GM23338 (cell line): Measurements from ENCODE around the gene EPSTI1. TPM values are rescaled to one million over a fixed set of nuclear protein-coding genes. Genes with fewer than 3 reads are reported as not detected.

Source experiments
- ATAC-seq: fragments of 200-7000 bp; cut with Tn5 transposase; 3 replicates; pipeline ENCODE4 v1.9.1; 2020
- DNase-seq: peaks from one replicate; pipeline ENCODE4 v3.0.0-alpha.2; 2015; ENCODE audit warnings: low spot score
- H2AFZ ChIP-seq: fragments of 200-600 bp; sonication (generic); 2 replicates; pipeline ENCODE4 v1.8.0; 2016; ENCODE audit warnings: antibody characterized with exemption, mild to moderate bottlenecking, moderate library complexity
- H3F3A ChIP-seq: fragments of 200-600 bp; sonication (generic); replicated peaks from 2 replicates; pipeline ENCODE4 v1.8.0; 2017; ENCODE audit warnings: antibody characterized with exemption, mixed run types, low read depth
- H3K27ac ChIP-seq: fragments of 200-600 bp; sonication (generic); 2 replicates; pipeline ENCODE4 v1.6.1; 2016; ENCODE audit warnings: low read depth
- H3K27me3 ChIP-seq: fragments of 200-600 bp; sonication (generic); 2 replicates; pipeline ENCODE4 v1.8.0; 2016; ENCODE audit warnings: mild to moderate bottlenecking, mixed run types, moderate library complexity; ENCODE audit not compliant: insufficient read depth
- H3K36me3 ChIP-seq: fragments of 200-600 bp; sonication (generic); 2 replicates; pipeline ENCODE4 v1.8.0; 2016; ENCODE audit warnings: mild to moderate bottlenecking; ENCODE audit not compliant: insufficient read depth
- H3K4me1 ChIP-seq: fragments of 200-600 bp; sonication (generic); 2 replicates; pipeline ENCODE4 v1.8.0; 2016; ENCODE audit warnings: mild to moderate bottlenecking, moderate library complexity; ENCODE audit not compliant: insufficient read depth
- H3K4me2 ChIP-seq: fragments of 200-600 bp; sonication (generic); 2 replicates; pipeline ENCODE4 v1.7.1; 2017; ENCODE audit warnings: mixed run types
- H3K4me3 ChIP-seq: fragments of 200-600 bp; sonication (generic); 2 replicates; pipeline ENCODE4 v1.6.1; 2016; ENCODE audit warnings: mixed run types
- H3K79me2 ChIP-seq: fragments of 200-600 bp; sonication (generic); replicated peaks from 2 replicates; pipeline ENCODE4 v1.8.0; 2017; ENCODE audit warnings: mild to moderate bottlenecking; ENCODE audit not compliant: insufficient read depth
- H3K9me2 ChIP-seq: fragments of 200-600 bp; sonication (generic); 2 replicates; pipeline ENCODE4 v1.8.0; 2017; ENCODE audit not compliant: insufficient read depth
- H4K20me1 ChIP-seq: fragments of 200-600 bp; sonication (generic); replicated peaks from 2 replicates; pipeline ENCODE4 v1.8.0; 2017; ENCODE audit warnings: mild to moderate bottlenecking; ENCODE audit not compliant: insufficient read depth
- H3K27ac Mint-ChIP-seq: 2 replicates; pipeline ENCODE4 v1.8.0; 2020; ENCODE audit warnings: inconsistent platforms, mild to moderate bottlenecking, moderate library complexity, mixed read lengths
- H3K27me3 Mint-ChIP-seq: 3 replicates; pipeline ENCODE4 v1.8.0; 2022; ENCODE audit warnings: low read depth, mild to moderate bottlenecking, moderate library complexity, mixed read lengths, inconsistent platforms; ENCODE audit not compliant: insufficient read depth, poor library complexity
- H3K36me3 Mint-ChIP-seq: 3 replicates; pipeline ENCODE4 v1.8.0; 2021; ENCODE audit warnings: low read depth, mild to moderate bottlenecking, inconsistent platforms, moderate library complexity, mixed read lengths
- H3K4me1 Mint-ChIP-seq: 3 replicates; pipeline ENCODE4 v1.8.0; 2020; ENCODE audit warnings: mild to moderate bottlenecking, inconsistent platforms, mixed read lengths
- H3K4me3 Mint-ChIP-seq: 3 replicates; pipeline ENCODE4 v1.8.0; 2021; ENCODE audit warnings: moderate library complexity, mild to moderate bottlenecking, inconsistent platforms, mixed read lengths
- H3K9me3 Mint-ChIP-seq: 3 replicates; pipeline ENCODE4 v1.8.0; 2020; ENCODE audit warnings: moderate library complexity, mild to moderate bottlenecking, inconsistent platforms, mixed read lengths
- CREB1 ChIP-seq: fragments of 250-450 bp; sonication (Bioruptor Pico); IDR thresholded peaks from 2 replicates; pipeline ENCODE4 v1.5.0; 2020; ENCODE audit warnings: low read depth, mild to moderate bottlenecking, moderate library complexity
- EZH2 ChIP-seq: fragments of 200-600 bp; sonication (generic); IDR thresholded peaks from one replicate; pipeline ENCODE4 v1.8.0; 2017; ENCODE audit warnings: antibody characterized with exemption, mild to moderate bottlenecking, low read depth; ENCODE audit not compliant: unreplicated experiment
- EZH2phosphoT487 ChIP-seq: fragments of 200-600 bp; sonication (generic); IDR thresholded peaks from one replicate; pipeline ENCODE4 v1.8.1; 2018; ENCODE audit warnings: antibody characterized with exemption; ENCODE audit not compliant: unreplicated experiment
- JUNB ChIP-seq: IDR thresholded peaks from one replicate; pipeline ENCODE4 v1.6.1; 2016; ENCODE audit warnings: antibody characterized with exemption; ENCODE audit not compliant: unreplicated experiment
- NANOG ChIP-seq: IDR thresholded peaks from 2 replicates; pipeline ENCODE4 v1.6.1; 2016; ENCODE audit warnings: antibody characterized with exemption, borderline replicate concordance
- POLR2AphosphoS5 ChIP-seq: IDR thresholded peaks from 2 replicates; pipeline ENCODE4 v1.6.1; 2016; ENCODE audit warnings: antibody characterized with exemption, low read depth
- STAT1 ChIP-seq: IDR thresholded peaks from one replicate; pipeline ENCODE4 v1.6.1; 2016; ENCODE audit warnings: antibody characterized with exemption; ENCODE audit not compliant: unreplicated experiment
- ZNF114 ChIP-seq: fragments of 250-450 bp; sonication (Bioruptor Pico); IDR thresholded peaks from 2 replicates; pipeline ENCODE4 v1.5.0; 2020; ENCODE audit warnings: mild to moderate bottlenecking, moderate library complexity
- ZNF331 ChIP-seq: fragments of 250-450 bp; sonication (Bioruptor Pico); IDR thresholded peaks from 2 replicates; pipeline ENCODE4 v1.5.0; 2020; ENCODE audit warnings: low read depth, mild to moderate bottlenecking, moderate library complexity
- polyA plus RNA-seq: library from polyadenylated mRNA; unstranded; fragments of >200 nt; fragmentation: Nextera tagmentation; extraction: Ambion mirVana; gene quantifications from 2 replicates; pipeline ENCODE4 v1.2.1, GENCODE V29; 2016
- total RNA-seq: library from RNA; depleted of rRNA; stranded (reverse); fragments of >200 nt; shearing (Covaris generic); gene quantifications from 2 replicates; pipeline ENCODE4 v1.2.3, GENCODE V29; 2014
- TF ChIP-seq, protein P1 (sequence below), 2 experiments: fragments of 200-600 bp in 1 of 2; sonication (generic) in 1 of 2; conservative IDR thresholded peaks; 2 replicates each; pipeline versions ENCODE4 v1.5.1 to v1.6.1; 2016 to 2017; ENCODE audit warnings: antibody characterized with exemption in 2 of 2, low read depth in 2 of 2, mild to moderate bottlenecking in 2 of 2, moderate library complexity in 1 of 2
- TF ChIP-seq, protein P2 (sequence below): IDR thresholded peaks from 2 replicates; pipeline ENCODE4 v1.6.1; 2016; ENCODE audit warnings: antibody characterized with exemption
- TF ChIP-seq, protein P3 (sequence below): fragments of 250-450 bp; sonication (Bioruptor Pico); IDR thresholded peaks from 2 replicates; pipeline ENCODE4 v1.5.0; 2020; ENCODE audit warnings: mild to moderate bottlenecking, moderate library complexity
- TF ChIP-seq, protein P4 (sequence below): IDR thresholded peaks from one replicate; pipeline ENCODE4 v1.6.1; 2018; ENCODE audit warnings: antibody characterized with exemption; ENCODE audit not compliant: unreplicated experiment

The EPSTI1 gene
- total and polyA plus RNA-seq, 2 experiments from 2014 or later: 0.10 to 0.68 TPM

DNA sequence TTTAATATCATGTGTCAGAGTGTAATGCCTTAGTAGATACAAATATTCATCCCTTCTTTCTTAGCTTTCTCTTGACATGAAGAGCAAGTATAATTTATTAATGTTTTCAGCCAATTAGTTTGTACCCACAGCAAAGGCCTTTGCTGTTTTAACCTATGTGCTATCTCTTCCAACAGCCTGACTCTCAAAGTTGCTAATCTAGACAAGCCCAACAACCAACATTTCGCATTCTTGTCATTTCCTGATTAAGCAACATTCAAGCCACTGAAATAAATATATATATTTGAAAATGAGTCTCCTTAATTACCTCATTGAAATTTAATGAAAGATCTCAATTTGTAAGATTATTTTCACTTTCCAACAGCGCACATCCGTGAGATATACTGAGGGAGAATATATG is 18.5 kb downstream of the EPSTI1 start:
- ATAC-seq (no peak), DNase-seq (no peak)
- Histone ChIP-seq H3K9me2 (no peaks in the 10 kb centered on the region), H3K27ac (no peak overlapping the region), H3K36me3 (no peaks in the 10 kb centered on the region), H4K20me1 (no peaks in the 10 kb centered on the region), H3F3A (no peaks in the 10 kb centered on the region), H2AFZ (no peak overlapping the region), H3K4me3 (no peak overlapping the region), H3K79me2 (no peaks in the 10 kb centered on the region), H3K27me3 (no peaks in the 10 kb centered on the region), H3K4me2 (no peak overlapping the region), H3K4me1 (peaks cover 9% of the 10 kb centered on the region)
- Mint-ChIP-seq H3K9me3 (peaks cover 6% of the 10 kb centered on the region; the same call in 1 of the 3 replicates), H3K27ac (no peak overlapping the region), H3K4me3 (no peak overlapping the region), H3K4me1 (peaks cover 32% of the 10 kb centered on the region), H3K36me3 (no peaks in the 10 kb centered on the region), H3K27me3 (peaks cover 4% of the 10 kb centered on the region)
- TF ChIP-seq ZNF114 (CRISPR knock-in tag) (no peak), JUNB (no peak), POLR2AphosphoS5 (no peak), EZH2 (no peak), ZNF331 (CRISPR knock-in tag) (no peak), CREB1 (CRISPR knock-in tag) (no peak), STAT1 (no peak), EZH2phosphoT487 (no peak), NANOG (no peak)
- TF ChIP-seq, protein P1, sequence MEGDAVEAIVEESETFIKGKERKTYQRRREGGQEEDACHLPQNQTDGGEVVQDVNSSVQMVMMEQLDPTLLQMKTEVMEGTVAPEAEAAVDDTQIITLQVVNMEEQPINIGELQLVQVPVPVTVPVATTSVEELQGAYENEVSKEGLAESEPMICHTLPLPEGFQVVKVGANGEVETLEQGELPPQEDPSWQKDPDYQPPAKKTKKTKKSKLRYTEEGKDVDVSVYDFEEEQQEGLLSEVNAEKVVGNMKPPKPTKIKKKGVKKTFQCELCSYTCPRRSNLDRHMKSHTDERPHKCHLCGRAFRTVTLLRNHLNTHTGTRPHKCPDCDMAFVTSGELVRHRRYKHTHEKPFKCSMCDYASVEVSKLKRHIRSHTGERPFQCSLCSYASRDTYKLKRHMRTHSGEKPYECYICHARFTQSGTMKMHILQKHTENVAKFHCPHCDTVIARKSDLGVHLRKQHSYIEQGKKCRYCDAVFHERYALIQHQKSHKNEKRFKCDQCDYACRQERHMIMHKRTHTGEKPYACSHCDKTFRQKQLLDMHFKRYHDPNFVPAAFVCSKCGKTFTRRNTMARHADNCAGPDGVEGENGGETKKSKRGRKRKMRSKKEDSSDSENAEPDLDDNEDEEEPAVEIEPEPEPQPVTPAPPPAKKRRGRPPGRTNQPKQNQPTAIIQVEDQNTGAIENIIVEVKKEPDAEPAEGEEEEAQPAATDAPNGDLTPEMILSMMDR (conservative IDR thresholded peaks at IDR 0.05; ENCODE audit: low read depth in 2 of 2): no peak
- TF ChIP-seq, protein P2, sequence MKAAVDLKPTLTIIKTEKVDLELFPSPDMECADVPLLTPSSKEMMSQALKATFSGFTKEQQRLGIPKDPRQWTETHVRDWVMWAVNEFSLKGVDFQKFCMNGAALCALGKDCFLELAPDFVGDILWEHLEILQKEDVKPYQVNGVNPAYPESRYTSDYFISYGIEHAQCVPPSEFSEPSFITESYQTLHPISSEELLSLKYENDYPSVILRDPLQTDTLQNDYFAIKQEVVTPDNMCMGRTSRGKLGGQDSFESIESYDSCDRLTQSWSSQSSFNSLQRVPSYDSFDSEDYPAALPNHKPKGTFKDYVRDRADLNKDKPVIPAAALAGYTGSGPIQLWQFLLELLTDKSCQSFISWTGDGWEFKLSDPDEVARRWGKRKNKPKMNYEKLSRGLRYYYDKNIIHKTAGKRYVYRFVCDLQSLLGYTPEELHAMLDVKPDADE: no peak
- TF ChIP-seq, protein P3, sequence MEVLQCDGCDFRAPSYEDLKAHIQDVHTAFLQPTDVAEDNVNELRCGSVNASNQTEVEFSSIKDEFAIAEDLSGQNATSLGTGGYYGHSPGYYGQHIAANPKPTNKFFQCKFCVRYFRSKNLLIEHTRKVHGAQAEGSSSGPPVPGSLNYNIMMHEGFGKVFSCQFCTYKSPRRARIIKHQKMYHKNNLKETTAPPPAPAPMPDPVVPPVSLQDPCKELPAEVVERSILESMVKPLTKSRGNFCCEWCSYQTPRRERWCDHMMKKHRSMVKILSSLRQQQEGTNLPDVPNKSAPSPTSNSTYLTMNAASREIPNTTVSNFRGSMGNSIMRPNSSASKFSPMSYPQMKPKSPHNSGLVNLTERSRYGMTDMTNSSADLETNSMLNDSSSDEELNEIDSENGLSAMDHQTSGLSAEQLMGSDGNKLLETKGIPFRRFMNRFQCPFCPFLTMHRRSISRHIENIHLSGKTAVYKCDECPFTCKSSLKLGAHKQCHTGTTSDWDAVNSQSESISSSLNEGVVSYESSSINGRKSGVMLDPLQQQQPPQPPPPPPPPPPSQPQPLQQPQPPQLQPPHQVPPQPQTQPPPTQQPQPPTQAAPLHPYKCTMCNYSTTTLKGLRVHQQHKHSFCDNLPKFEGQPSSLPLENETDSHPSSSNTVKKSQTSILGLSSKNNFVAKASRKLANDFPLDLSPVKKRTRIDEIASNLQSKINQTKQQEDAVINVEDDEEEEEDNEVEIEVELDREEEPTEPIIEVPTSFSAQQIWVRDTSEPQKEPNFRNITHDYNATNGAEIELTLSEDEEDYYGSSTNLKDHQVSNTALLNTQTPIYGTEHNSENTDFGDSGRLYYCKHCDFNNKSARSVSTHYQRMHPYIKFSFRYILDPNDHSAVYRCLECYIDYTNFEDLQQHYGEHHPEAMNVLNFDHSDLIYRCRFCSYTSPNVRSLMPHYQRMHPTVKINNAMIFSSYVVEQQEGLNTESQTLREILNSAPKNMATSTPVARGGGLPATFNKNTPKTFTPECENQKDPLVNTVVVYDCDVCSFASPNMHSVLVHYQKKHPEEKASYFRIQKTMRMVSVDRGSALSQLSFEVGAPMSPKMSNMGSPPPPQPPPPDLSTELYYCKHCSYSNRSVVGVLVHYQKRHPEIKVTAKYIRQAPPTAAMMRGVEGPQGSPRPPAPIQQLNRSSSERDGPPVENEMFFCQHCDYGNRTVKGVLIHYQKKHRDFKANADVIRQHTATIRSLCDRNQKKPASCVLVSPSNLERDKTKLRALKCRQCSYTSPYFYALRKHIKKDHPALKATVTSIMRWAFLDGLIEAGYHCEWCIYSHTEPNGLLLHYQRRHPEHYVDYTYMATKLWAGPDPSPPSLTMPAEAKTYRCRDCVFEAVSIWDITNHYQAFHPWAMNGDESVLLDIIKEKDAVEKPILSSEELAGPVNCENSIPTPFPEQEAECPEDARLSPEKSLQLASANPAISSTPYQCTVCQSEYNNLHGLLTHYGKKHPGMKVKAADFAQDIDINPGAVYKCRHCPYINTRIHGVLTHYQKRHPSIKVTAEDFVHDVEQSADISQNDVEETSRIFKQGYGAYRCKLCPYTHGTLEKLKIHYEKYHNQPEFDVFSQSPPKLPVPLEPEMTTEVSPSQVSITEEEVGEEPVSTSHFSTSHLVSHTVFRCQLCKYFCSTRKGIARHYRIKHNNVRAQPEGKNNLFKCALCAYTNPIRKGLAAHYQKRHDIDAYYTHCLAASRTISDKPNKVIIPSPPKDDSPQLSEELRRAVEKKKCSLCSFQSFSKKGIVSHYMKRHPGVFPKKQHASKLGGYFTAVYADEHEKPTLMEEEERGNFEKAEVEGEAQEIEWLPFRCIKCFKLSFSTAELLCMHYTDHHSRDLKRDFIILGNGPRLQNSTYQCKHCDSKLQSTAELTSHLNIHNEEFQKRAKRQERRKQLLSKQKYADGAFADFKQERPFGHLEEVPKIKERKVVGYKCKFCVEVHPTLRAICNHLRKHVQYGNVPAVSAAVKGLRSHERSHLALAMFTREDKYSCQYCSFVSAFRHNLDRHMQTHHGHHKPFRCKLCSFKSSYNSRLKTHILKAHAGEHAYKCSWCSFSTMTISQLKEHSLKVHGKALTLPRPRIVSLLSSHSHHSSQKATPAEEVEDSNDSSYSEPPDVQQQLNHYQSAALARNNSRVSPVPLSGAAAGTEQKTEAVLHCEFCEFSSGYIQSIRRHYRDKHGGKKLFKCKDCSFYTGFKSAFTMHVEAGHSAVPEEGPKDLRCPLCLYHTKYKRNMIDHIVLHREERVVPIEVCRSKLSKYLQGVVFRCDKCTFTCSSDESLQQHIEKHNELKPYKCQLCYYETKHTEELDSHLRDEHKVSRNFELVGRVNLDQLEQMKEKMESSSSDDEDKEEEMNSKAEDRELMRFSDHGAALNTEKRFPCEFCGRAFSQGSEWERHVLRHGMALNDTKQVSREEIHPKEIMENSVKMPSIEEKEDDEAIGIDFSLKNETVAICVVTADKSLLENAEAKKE (CRISPR knock-in tag): no peak
- TF ChIP-seq, protein P4, sequence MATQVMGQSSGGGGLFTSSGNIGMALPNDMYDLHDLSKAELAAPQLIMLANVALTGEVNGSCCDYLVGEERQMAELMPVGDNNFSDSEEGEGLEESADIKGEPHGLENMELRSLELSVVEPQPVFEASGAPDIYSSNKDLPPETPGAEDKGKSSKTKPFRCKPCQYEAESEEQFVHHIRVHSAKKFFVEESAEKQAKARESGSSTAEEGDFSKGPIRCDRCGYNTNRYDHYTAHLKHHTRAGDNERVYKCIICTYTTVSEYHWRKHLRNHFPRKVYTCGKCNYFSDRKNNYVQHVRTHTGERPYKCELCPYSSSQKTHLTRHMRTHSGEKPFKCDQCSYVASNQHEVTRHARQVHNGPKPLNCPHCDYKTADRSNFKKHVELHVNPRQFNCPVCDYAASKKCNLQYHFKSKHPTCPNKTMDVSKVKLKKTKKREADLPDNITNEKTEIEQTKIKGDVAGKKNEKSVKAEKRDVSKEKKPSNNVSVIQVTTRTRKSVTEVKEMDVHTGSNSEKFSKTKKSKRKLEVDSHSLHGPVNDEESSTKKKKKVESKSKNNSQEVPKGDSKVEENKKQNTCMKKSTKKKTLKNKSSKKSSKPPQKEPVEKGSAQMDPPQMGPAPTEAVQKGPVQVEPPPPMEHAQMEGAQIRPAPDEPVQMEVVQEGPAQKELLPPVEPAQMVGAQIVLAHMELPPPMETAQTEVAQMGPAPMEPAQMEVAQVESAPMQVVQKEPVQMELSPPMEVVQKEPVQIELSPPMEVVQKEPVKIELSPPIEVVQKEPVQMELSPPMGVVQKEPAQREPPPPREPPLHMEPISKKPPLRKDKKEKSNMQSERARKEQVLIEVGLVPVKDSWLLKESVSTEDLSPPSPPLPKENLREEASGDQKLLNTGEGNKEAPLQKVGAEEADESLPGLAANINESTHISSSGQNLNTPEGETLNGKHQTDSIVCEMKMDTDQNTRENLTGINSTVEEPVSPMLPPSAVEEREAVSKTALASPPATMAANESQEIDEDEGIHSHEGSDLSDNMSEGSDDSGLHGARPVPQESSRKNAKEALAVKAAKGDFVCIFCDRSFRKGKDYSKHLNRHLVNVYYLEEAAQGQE: no peak
